Sciatic nerve (tissue), 2 donors: ENCODE measurements around the gene TNS4. TPM values are rescaled to one million over a fixed set of nuclear protein-coding genes. Genes with fewer than 3 reads are reported as not detected.
A peak's percentile ranks its signal among the peaks of the same experiment; 100 is the strongest.

Experiments used
- ATAC-seq: fragments of 200-7000 bp; cut with Tn5 transposase; one replicate; pipeline ENCODE4 v1.9.1; 2020; ENCODE audit warnings: mild to moderate bottlenecking, moderate library complexity
- DNase-seq: peaks from one replicate; pipeline ENCODE4 v3.0.0-alpha.2; 2020; ENCODE audit warnings: low spot score
- intact Hi-C: fragments of 100-400 bp; cut with DNase I; formaldehyde crosslinking; loops from one replicate; pipeline ENCODE4 v1.14.2; 2022
- total RNA-seq: library from RNA; stranded (reverse); fragmentation: NEBNext Ultra II Directional; extraction: Animal tissue kit (Norgen Biotek cat#: 25700); gene quantifications from one replicate; pipeline ENCODE4 v1.2.1, GENCODE V29; 2021
- donor health status: DM: no; HTN: no; CAD: no.
- donor health status: DM: no; HTN: no; CAD: no.

Gene TNS4
- total RNA-seq, 1 donor from 2014 or later = 0.36 TPM

GRCh38 chr17:40466298-40466971 is 35.0 kb downstream of the TNS4 start:
- no peak for DNase-seq
- intact Hi-C loops = no loop called here
- ATAC-seq = no peak

GRCh38 chr17:40464392-40464855 is 37.0 kb downstream of the TNS4 start:
- no peak for ATAC-seq
- DNase-seq = no peak
- intact Hi-C loops = no loop called here

- intact Hi-C loops = no loop called here
- ATAC-seq (peak; percentile 28), DNase-seq (peak; percentile 70)
These were observed 38.3 kb downstream of the TNS4 start for GRCh38 chr17:40463122-40463550.

GRCh38 chr17:40462343-40463121 is 38.9 kb downstream of the TNS4 start:
- peak; percentile 7 for ATAC-seq
- no peak for DNase-seq
- intact Hi-C loops = no loop called here

GRCh38 chr17:40461732-40462342 is 39.6 kb downstream of the TNS4 start:
- DNase-seq (no peak), ATAC-seq (peak; percentile 3)
- intact Hi-C loops = no loop called here

- peak; percentile 4 for ATAC-seq
- no peak for DNase-seq
These were observed 40.3 kb downstream of the TNS4 start for GRCh38 chr17:40460968-40461731.

GRCh38 chr17:40460604-40460967 is 40.8 kb downstream of the TNS4 start:
- ATAC-seq = no peak
- intact Hi-C loops = no loop called here
- no peak for DNase-seq

More at GRCh38 chr17:40460968-40461731, 40.3 kb downstream of the TNS4 start:
- intact Hi-C loops = no loop called here

GRCh38 chr17:40459636-40460603 is 41.5 kb downstream of the TNS4 start:
- intact Hi-C loops = no loop called here
- ATAC-seq (peak; percentile 1), DNase-seq (no peak)

GRCh38 chr17:40458851-40459482 is 42.5 kb downstream of the TNS4 start:
- intact Hi-C loops = no loop called here
- DNase-seq (no peak), ATAC-seq (no peak)

GRCh38 chr17:40457964-40458791 is 43.2 kb downstream of the TNS4 start:
- peak; percentile 21 for ATAC-seq
- intact Hi-C loops = no loop called here

GRCh38 chr17:40457369-40457768 is 44.1 kb downstream of the TNS4 start:
- intact Hi-C loops = no loop called here
- ATAC-seq (no peak), DNase-seq (no peak)

More at GRCh38 chr17:40457964-40458791, 43.2 kb downstream of the TNS4 start:
- DNase-seq = peak; percentile 79

GRCh38 chr17:40456396-40456951 is 44.9 kb downstream of the TNS4 start:
- DNase-seq = no peak
- intact Hi-C loops = no loop called here
- no peak for ATAC-seq

GRCh38 chr17:40454613-40454995 is 46.8 kb downstream of the TNS4 start:
- intact Hi-C loops = no loop called here
- DNase-seq (no peak), ATAC-seq (no peak)

GRCh38 chr17:40453881-40454612 is 47.4 kb downstream of the TNS4 start:
- ATAC-seq = no peak
- intact Hi-C loops = no loop called here

GRCh38 chr17:40452921-40453378 is 48.5 kb downstream of the TNS4 start:
- DNase-seq (no peak), ATAC-seq (no peak)
- intact Hi-C loops = no loop called here

More at GRCh38 chr17:40453881-40454612, 47.4 kb downstream of the TNS4 start:
- DNase-seq = no peak
